Measurements from ENCODE around the gene NAXE.

The NAXE gene

GRCh38 chr1:156590326-156591180, 1.0 kb upstream of the NAXE start:
- DNase-seq (no peak), ATAC-seq (ENCODE audit: insufficient read depth, low read depth) (no peak)
- Histone ChIP-seq H3K9me3 (ENCODE audit: insufficient read depth, low read length, severe bottlenecking) (no peaks in the 10 kb centered on the region), H3K27ac (ENCODE audit: low read length) (peak overlapping the region; percentile 96), H4K20me1 (ENCODE audit: insufficient read depth, low read length) (peaks cover 5% of the 10 kb centered on the region; the same call in 1 of the 2 replicates), H3K36me3 (ENCODE audit: insufficient read depth, low read length) (peaks cover 44% of the 10 kb centered on the region), H3K4me2 (ENCODE audit: insufficient read depth, low read length) (peak overlapping the region; percentile 92), H3K79me2 (ENCODE audit: insufficient read depth, low read length) (peaks cover 23% of the 10 kb centered on the region), H3K4me1 (ENCODE audit: insufficient read depth, low read length) (peaks cover 30% of the 10 kb centered on the region), H3K27me3 (ENCODE audit: insufficient read depth, low read length, poor library complexity) (no peaks in the 10 kb centered on the region), H3K4me3 (ENCODE audit: low read depth in 1 of 2, low read length in 2 of 2) (peak overlapping the region; percentile 49 to 77; a peak in 3 of 4 replicates), H2AFZ (ENCODE audit: low read depth, low read length) (peak overlapping the region; percentile 97), H3K9ac (ENCODE audit: low read depth, low read length) (peak overlapping the region; percentile 95)
- no peak for TF ChIP-seq CTCF (IDR thresholded peaks at IDR 0.05; ENCODE audit: borderline replicate concordance, extremely low read depth, low read length, poor library complexity, severe bottlenecking)
- no peak for TF ChIP-seq EZH2 (IDR thresholded peaks at IDR 0.05; ENCODE audit: borderline replicate concordance, low read depth, low read length, severe bottlenecking)

GRCh38 chr1:156591181-156591431, 470 bp upstream of the NAXE start:
- peaks cover 5% of the 10 kb centered on the region; the same call in 1 of the 2 replicates for H4K20me1 ChIP-seq (ENCODE audit: insufficient read depth, low read length)
- H3K9me3 ChIP-seq (ENCODE audit: insufficient read depth, low read length, severe bottlenecking), result no peaks in the 10 kb centered on the region
- DNase-seq, result no peak
- peak overlapping the region; percentile 95 for H3K9ac ChIP-seq (ENCODE audit: low read depth, low read length)
- peak overlapping the region; percentile 96 for H3K27ac ChIP-seq (ENCODE audit: low read length)
- TF ChIP-seq EZH2 (IDR thresholded peaks at IDR 0.05; ENCODE audit: borderline replicate concordance, low read depth, low read length, severe bottlenecking), result no peak
- no peak for TF ChIP-seq CTCF (IDR thresholded peaks at IDR 0.05; ENCODE audit: borderline replicate concordance, extremely low read depth, low read length, poor library complexity, severe bottlenecking)
- H3K4me2 ChIP-seq (ENCODE audit: insufficient read depth, low read length), result peak overlapping the region; percentile 92
- no peaks in the 10 kb centered on the region for H3K27me3 ChIP-seq (ENCODE audit: insufficient read depth, low read length, poor library complexity)
- peak; percentile 34; the same call in 2 of the 3 replicates for ATAC-seq (ENCODE audit: insufficient read depth, low read depth)
- peak overlapping the region; percentile 49 to 77; a peak in 3 of 4 replicates for H3K4me3 ChIP-seq (ENCODE audit: low read depth in 1 of 2, low read length in 2 of 2)
- H3K79me2 ChIP-seq (ENCODE audit: insufficient read depth, low read length), result peaks cover 23% of the 10 kb centered on the region
- H3K4me1 ChIP-seq (ENCODE audit: insufficient read depth, low read length), result peaks cover 30% of the 10 kb centered on the region
- peaks cover 44% of the 10 kb centered on the region for H3K36me3 ChIP-seq (ENCODE audit: insufficient read depth, low read length)
- peak overlapping the region; percentile 97 for H2AFZ ChIP-seq (ENCODE audit: low read depth, low read length)

- Histone ChIP-seq H3K79me2 (ENCODE audit: insufficient read depth, low read length) (peaks cover 23% of the 10 kb centered on the region), H3K27me3 (ENCODE audit: insufficient read depth, low read length, poor library complexity) (no peaks in the 10 kb centered on the region), H3K4me3 (ENCODE audit: low read depth in 1 of 2, low read length in 2 of 2) (peak overlapping the region; percentile 68 to 77; a peak in 3 of 4 replicates), H2AFZ (ENCODE audit: low read depth, low read length) (peak overlapping the region; percentile 97), H3K4me1 (ENCODE audit: insufficient read depth, low read length) (peaks cover 30% of the 10 kb centered on the region), H3K9me3 (ENCODE audit: insufficient read depth, low read length, severe bottlenecking) (no peaks in the 10 kb centered on the region), H4K20me1 (ENCODE audit: insufficient read depth, low read length) (peaks cover 8% of the 10 kb centered on the region; the same call in 1 of the 2 replicates), H3K9ac (ENCODE audit: low read depth, low read length) (peak overlapping the region; percentile 95), H3K36me3 (ENCODE audit: insufficient read depth, low read length) (peaks cover 49% of the 10 kb centered on the region), H3K4me2 (ENCODE audit: insufficient read depth, low read length) (peak overlapping the region; percentile 92), H3K27ac (ENCODE audit: low read length) (peak overlapping the region; percentile 96)
- TF ChIP-seq EZH2 (IDR thresholded peaks at IDR 0.05; ENCODE audit: borderline replicate concordance, low read depth, low read length, severe bottlenecking), result no peak
- no peak for TF ChIP-seq CTCF (IDR thresholded peaks at IDR 0.05; ENCODE audit: borderline replicate concordance, extremely low read depth, low read length, poor library complexity, severe bottlenecking)
- ATAC-seq (ENCODE audit: insufficient read depth, low read depth), result peak; percentile 12; the same call in 2 of the 3 replicates
- DNase-seq, result no peak
These were observed 758 bp downstream of the NAXE start for GRCh38 chr1:156592158-156592909.
